SK-N-SH (cell line): ENCODE measurements around the gene ADAMTS17. TPM values are rescaled to one million over a fixed set of nuclear protein-coding genes. Genes with fewer than 3 reads are reported as not detected.

ENCODE experiments used
- CTCF ChIA-PET: fragments of 300-600, 350-600 bp; formaldehyde crosslinking; extraction: SDS; loops from one replicate; lab custom pipeline; 2021; lab: Yijun Ruan, JAX
- POLR2A ChIA-PET: fragments of 350-600 bp; sonication (Branson Sonifier 250); formaldehyde crosslinking; extraction: SDS; loops from one replicate; lab custom pipeline; 2020; ENCODE audit warnings: antibody characterized with exemption, inconsistent platforms; lab: Yijun Ruan, JAX
- DNase-seq: peaks from one replicate; pipeline ENCODE4 v3.0.0; 2012
- H2AFZ ChIP-seq: fragments of 200-600 bp; sonication (generic); 2 replicates; pipeline ENCODE4 v1.8.1; 2016; ENCODE audit warnings: antibody characterized with exemption, mild to moderate bottlenecking, low read depth
- H3F3A ChIP-seq: fragments of 200-600 bp; sonication (generic); replicated peaks from 2 replicates; pipeline ENCODE3; 2016; ENCODE audit warnings: antibody characterized with exemption, mild to moderate bottlenecking; ENCODE audit not compliant: insufficient read depth
- H3K27ac ChIP-seq, 2 experiments: fragments of 200-500 bp in 1 of 2; fragments of 200-600 bp in 1 of 2; sonication (Bioruptor generic) in 1 of 2; sonication (generic), shearing (Covaris generic) in 1 of 2; 2 replicates each; pipeline versions ENCODE4 v1.5.1 to v1.6.1; 2014 to 2016; ENCODE audit warnings: low read depth in 2 of 2, inconsistent platforms in 1 of 2, low read length in 1 of 2, mild to moderate bottlenecking in 1 of 2, mixed read lengths in 1 of 2
- H3K27me3 ChIP-seq: fragments of 200-600 bp; sonication (generic), shearing (Covaris generic); 2 replicates; pipeline ENCODE4 v1.6.1; 2016; ENCODE audit warnings: mixed run types; ENCODE audit not compliant: insufficient read depth
- H3K36me3 ChIP-seq, 2 experiments: fragments of 200-500 bp in 1 of 2; fragments of 200-600 bp in 1 of 2; sonication (Bioruptor generic) in 1 of 2; sonication (generic) in 1 of 2; replicated peaks in 1 of 2; 2 replicates each; pipeline versions ENCODE3 to v1.5.1; 2014 to 2016; ENCODE audit warnings: low read length in 1 of 2, mild to moderate bottlenecking in 1 of 2; ENCODE audit not compliant: insufficient read depth in 2 of 2, control insufficient read depth in 1 of 2
- H3K4me1 ChIP-seq, 2 experiments: fragments of 200-500 bp in 1 of 2; fragments of 200-600 bp in 1 of 2; sonication (Bioruptor generic) in 1 of 2; sonication (generic), shearing (Covaris generic) in 1 of 2; 2 replicates each; pipeline versions ENCODE4 v1.5.1 to v1.6.1; 2014 to 2016; ENCODE audit warnings: low read depth in 1 of 2, low read length in 1 of 2, mixed run types in 1 of 2; ENCODE audit not compliant: insufficient read depth in 2 of 2, control insufficient read depth in 1 of 2
- H3K4me2 ChIP-seq: fragments of 200-600 bp; sonication (generic), shearing (Covaris generic); 2 replicates; pipeline ENCODE4 v1.6.1; 2017; ENCODE audit warnings: mixed run types
- H3K4me3 ChIP-seq, 2 experiments: fragments of 200-500 bp in 1 of 2; fragments of 200-600 bp in 1 of 2; sonication (Bioruptor generic) in 1 of 2; sonication (generic), shearing (Covaris generic) in 1 of 2; 2 replicates each; pipeline versions ENCODE4 v1.5.1 to v1.8.1; 2014 to 2016; ENCODE audit warnings: low read depth in 2 of 2, inconsistent platforms in 1 of 2, low read length in 1 of 2, mild to moderate bottlenecking in 1 of 2, mixed read lengths in 1 of 2, moderate library complexity in 1 of 2
- H3K79me2 ChIP-seq: fragments of 200-600 bp; sonication (generic); 2 replicates; pipeline ENCODE4 v1.8.1; 2017; ENCODE audit warnings: mild to moderate bottlenecking; ENCODE audit not compliant: insufficient read depth
- H3K9ac ChIP-seq: fragments of 200-600 bp; sonication (generic); 2 replicates; pipeline ENCODE4 v1.6.1; 2017; ENCODE audit warnings: mixed run types
- H3K9me2 ChIP-seq: fragments of 200-600 bp; sonication (generic); 2 replicates; pipeline ENCODE4 v1.6.1; 2017; ENCODE audit warnings: mixed run types
- H3K9me3 ChIP-seq: fragments of 200-600 bp; sonication (generic); 2 replicates; pipeline ENCODE4 v1.6.1; 2017; ENCODE audit warnings: mixed run types, mild to moderate bottlenecking, moderate library complexity
- H4K20me1 ChIP-seq: fragments of 200-600 bp; sonication (generic); 2 replicates; pipeline ENCODE4 v1.6.1; 2017; ENCODE audit warnings: mild to moderate bottlenecking, mixed run types; ENCODE audit not compliant: insufficient read depth
- EP300 ChIP-seq, 2 experiments: IDR thresholded peaks; 2 replicates each; pipeline versions ENCODE4 v1.4.0 to v1.6.1; 2012; ENCODE audit warnings: borderline replicate concordance in 1 of 2, low read depth in 1 of 2, low read length in 1 of 2
- FOSL2 ChIP-seq: IDR thresholded peaks from 2 replicates; pipeline ENCODE4 v1.4.0; 2012; ENCODE audit warnings: low read depth, mild to moderate bottlenecking, moderate library complexity, borderline replicate concordance
- FOXJ3 ChIP-seq: sonication (generic); formaldehyde crosslinking; IDR thresholded peaks from 2 replicates; pipeline ENCODE4 v1.5.1; 2020; ENCODE audit warnings: mild to moderate bottlenecking, missing genetic modification reagents
- GATA2 ChIP-seq: sonication (generic); formaldehyde crosslinking; IDR thresholded peaks from 2 replicates; pipeline ENCODE4 v1.5.0; 2020; ENCODE audit warnings: mild to moderate bottlenecking, missing genetic modification reagents
- JUND ChIP-seq: IDR thresholded peaks from 2 replicates; pipeline ENCODE4 v1.4.0; 2012
- MEF2A ChIP-seq: IDR thresholded peaks from 2 replicates; pipeline ENCODE4 v1.4.0; 2012; ENCODE audit warnings: low read depth, borderline replicate concordance
- MXI1 ChIP-seq: IDR thresholded peaks from 2 replicates; pipeline ENCODE4 v1.6.1; 2012; ENCODE audit warnings: mild to moderate bottlenecking, low read depth, low read length, improper control_type of control experiment
- NRF1 ChIP-seq: IDR thresholded peaks from 2 replicates; pipeline ENCODE4 v1.6.1; 2012; ENCODE audit warnings: low read depth, mild to moderate bottlenecking, low read length
- POLR2AphosphoS5 ChIP-seq: IDR thresholded peaks from 2 replicates; pipeline ENCODE4 v1.6.1; 2012; ENCODE audit warnings: low read depth, low read length
- TAF1 ChIP-seq: IDR thresholded peaks from 2 replicates; pipeline ENCODE4 v1.6.1; 2012; ENCODE audit warnings: low read depth, mild to moderate bottlenecking, low read length, moderate library complexity, borderline replicate concordance
- YY1 ChIP-seq: IDR thresholded peaks from 2 replicates; pipeline ENCODE4 v1.4.0; 2012; ENCODE audit warnings: low read depth, mild to moderate bottlenecking
- WGBS: methylation state at CpG from one replicate; pipeline ENCODE4 v1.1.6; 2017; ENCODE audit warnings: low lambda C conversion rate; 5-methylcytosine and 5-hydroxymethylcytosine counted together
- polyA plus RNA-seq, 3 experiments: library from polyadenylated mRNA; depleted of rRNA; stranded (reverse); fragments of >200 nt; gene quantifications; 2 replicates each; pipeline ENCODE4 v1.2.3, GENCODE V29; 2012
- TF ChIP-seq, protein P1 (sequence below): fragments of 150-350 bp; IDR thresholded peaks from 2 replicates; pipeline ENCODE4 v1.6.1; 2016; ENCODE audit warnings: mild to moderate bottlenecking, low read depth, low read length

The ADAMTS17 gene
- polyA plus RNA-seq, 1 of the 3 experiments (the other 2 are of a cell fraction): not detected

DNA sequence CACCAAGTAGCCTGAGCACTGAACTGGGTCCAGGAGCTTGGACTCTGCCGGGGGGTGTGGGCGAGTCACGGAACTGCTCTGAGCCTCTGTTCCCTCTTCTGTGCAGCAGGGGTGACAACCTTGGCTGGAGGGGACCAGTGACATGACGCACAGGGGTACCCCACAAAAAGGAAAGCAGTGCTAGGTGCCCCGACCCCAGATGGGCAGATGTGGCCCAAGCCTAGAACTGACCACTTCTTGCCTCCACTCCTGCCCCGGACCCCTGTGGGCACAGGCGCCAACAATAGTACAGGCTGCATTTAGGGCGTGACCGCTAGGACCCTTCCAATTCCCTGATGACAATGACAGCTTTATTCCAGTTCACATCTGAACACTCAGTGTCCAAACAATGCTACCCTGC, 352.7 kb downstream of the ADAMTS17 start:
- H3F3A ChIP-seq: no peaks in the 10 kb centered on the region
- ChIA-PET POLR2A (no interaction called here), CTCF (interaction anchor here (1.2 to 1.5 kb wide), 2 partner anchors 8 to 350 kb away, joined by 4 to 5 read pairs; no protein-coding TSS in a partner anchor)
- TF ChIP-seq POLR2AphosphoS5: no peak
- no peak for TF ChIP-seq YY1
- H3K4me3 ChIP-seq: no peak overlapping the region
- no peaks in the 10 kb centered on the region for H4K20me1 ChIP-seq
- H3K27ac ChIP-seq: no peak overlapping the region
- H3K4me2 ChIP-seq: no peak overlapping the region
- no peak overlapping the region for H2AFZ ChIP-seq
- no peaks in the 10 kb centered on the region for H3K36me3 ChIP-seq
- no peaks in the 10 kb centered on the region for H3K9me2 ChIP-seq
- no peaks in the 10 kb centered on the region; a peak in 1 of 4 replicates for H3K4me1 ChIP-seq
- DNase-seq: no peak
- 46% methylated on average over 9 of the region's 9 CpGs for WGBS
- no peaks in the 10 kb centered on the region for H3K79me2 ChIP-seq
- no peak overlapping the region for H3K9ac ChIP-seq
- no peaks in the 10 kb centered on the region for H3K9me3 ChIP-seq
- no peaks in the 10 kb centered on the region for H3K27me3 ChIP-seq

DNA sequence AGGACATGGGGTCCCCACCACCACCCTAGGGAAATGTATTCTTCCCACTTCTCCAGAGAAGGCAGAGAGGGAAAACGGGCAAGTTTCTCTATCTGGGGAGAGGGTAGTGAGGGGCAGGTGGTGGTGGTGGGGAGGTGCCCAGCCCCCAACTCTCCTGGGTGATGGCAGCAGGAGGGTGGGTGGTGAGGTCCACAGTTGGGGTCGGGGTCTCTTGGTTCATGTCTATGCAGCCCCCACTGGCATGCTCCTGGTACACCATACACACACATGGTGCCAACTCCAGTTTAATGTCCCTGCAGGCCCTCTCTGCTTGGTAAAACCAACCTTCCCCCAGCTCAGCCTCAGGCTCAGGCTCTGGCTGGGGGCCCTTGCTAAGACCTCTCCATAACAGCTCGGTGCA, 354.1 kb downstream of the ADAMTS17 start:
- Histone ChIP-seq H3K4me3 (no peak overlapping the region), H3K9me2 (no peaks in the 10 kb centered on the region), H4K20me1 (no peaks in the 10 kb centered on the region), H2AFZ (no peak overlapping the region), H3K9me3 (no peaks in the 10 kb centered on the region), H3K36me3 (no peaks in the 10 kb centered on the region), H3K27ac (no peak overlapping the region), H3K27me3 (no peaks in the 10 kb centered on the region), H3K4me1 (peaks cover 0 to under 1% of the 10 kb centered on the region in 2 experiments; a peak in 1 of 4 replicates), H3F3A (no peaks in the 10 kb centered on the region), H3K79me2 (no peaks in the 10 kb centered on the region), H3K9ac (no peak overlapping the region), H3K4me2 (no peak overlapping the region)
- no peak for TF ChIP-seq EP300 (IDR thresholded peaks at IDR 0.05; ENCODE audit: borderline replicate concordance in 1 of 2, low read depth in 1 of 2, low read length in 1 of 2)
- TF ChIP-seq, protein P1, sequence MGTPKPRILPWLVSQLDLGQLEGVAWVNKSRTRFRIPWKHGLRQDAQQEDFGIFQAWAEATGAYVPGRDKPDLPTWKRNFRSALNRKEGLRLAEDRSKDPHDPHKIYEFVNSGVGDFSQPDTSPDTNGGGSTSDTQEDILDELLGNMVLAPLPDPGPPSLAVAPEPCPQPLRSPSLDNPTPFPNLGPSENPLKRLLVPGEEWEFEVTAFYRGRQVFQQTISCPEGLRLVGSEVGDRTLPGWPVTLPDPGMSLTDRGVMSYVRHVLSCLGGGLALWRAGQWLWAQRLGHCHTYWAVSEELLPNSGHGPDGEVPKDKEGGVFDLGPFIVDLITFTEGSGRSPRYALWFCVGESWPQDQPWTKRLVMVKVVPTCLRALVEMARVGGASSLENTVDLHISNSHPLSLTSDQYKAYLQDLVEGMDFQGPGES: no peak
- no peak for TF ChIP-seq MXI1
- no peak for TF ChIP-seq GATA2 (CRISPR knock-in tag)
- no peak for TF ChIP-seq TAF1
- TF ChIP-seq MEF2A: no peak
- TF ChIP-seq NRF1: no peak
- no peak for TF ChIP-seq JUND
- no peak for TF ChIP-seq FOSL2
- TF ChIP-seq FOXJ3 (CRISPR knock-in tag): no peak
- ChIA-PET CTCF (interaction anchor here (0.9 to 1.5 kb wide), 3 partner anchors 9 to 363 kb away, joined by 3 to 4 read pairs (median 3); no protein-coding TSS in a partner anchor), POLR2A (no interaction called here)
- DNase-seq: no peak
- 17% methylated on average over 2 of the region's 3 CpGs for WGBS
